NCI-H187 (cell line): ENCODE results near the gene CDC45.

Experiments
- DNase-seq, 2 experiments: peaks; one replicate each; lab custom pipeline; 2025; lab: John Stamatoyannopoulos, UW

Gene CDC45

GRCh38 chr22:19470010-19470409 is 9.7 kb upstream of the CDC45 start:
- DNase-seq, result no peak

- no peak for DNase-seq
Observed at GRCh38 chr22:19471572-19471971, 8.1 kb upstream of the CDC45 start.

GRCh38 chr22:19472233-19472632 is 7.5 kb upstream of the CDC45 start:
- DNase-seq, result no peak

- DNase-seq, result no peak
Observed at GRCh38 chr22:19473578-19473977, 6.1 kb upstream of the CDC45 start.

GRCh38 chr22:19476023-19476422 is 3.7 kb upstream of the CDC45 start:
- no peak for DNase-seq

- no peak for DNase-seq
Observed at GRCh38 chr22:19477321-19478044, 2.2 kb upstream of the CDC45 start.

- no peak for DNase-seq
Observed at GRCh38 chr22:19478045-19478900, 1.4 kb upstream of the CDC45 start.

- peak in 1 of 2 experiments; percentile 50 for DNase-seq
Observed at GRCh38 chr22:19478901-19479354, 792 bp upstream of the CDC45 start, which contains the start of gene UFD1. Gene UFD1, minus strand, starts transcription at chr22:19479193. Its CDS starts 108 bp downstream, at chr22:19479085.

- no peak for DNase-seq
Observed at GRCh38 chr22:19480173-19480568, 451 bp downstream of the CDC45 start.

GRCh38 chr22:19480789-19481188 is 1.1 kb downstream of the CDC45 start:
- DNase-seq, result no peak

GRCh38 chr22:19482297-19482696 is 2.6 kb downstream of the CDC45 start:
- no peak for DNase-seq

- no peak for DNase-seq
Observed at GRCh38 chr22:19483481-19484244, 3.9 kb downstream of the CDC45 start.

GRCh38 chr22:19488285-19488684 is 8.6 kb downstream of the CDC45 start:
- DNase-seq, result no peak

- DNase-seq, result no peak
Observed at GRCh38 chr22:19488884-19489843, 9.4 kb downstream of the CDC45 start.

- DNase-seq, result no peak
Observed at GRCh38 chr22:19490628-19491230, 11.0 kb downstream of the CDC45 start.

- no peak for DNase-seq
Observed at GRCh38 chr22:19492504-19493174, 12.9 kb downstream of the CDC45 start.

GRCh38 chr22:19494001-19494560 is 14.4 kb downstream of the CDC45 start:
- no peak for DNase-seq

GRCh38 chr22:19494676-19495173 is 15.0 kb downstream of the CDC45 start:
- DNase-seq, result no peak

GRCh38 chr22:19495562-19496323 is 16.0 kb downstream of the CDC45 start:
- no peak for DNase-seq
